NCI-H2227 (cell line): ENCODE measurements around the gene AZI2.
A peak's percentile ranks its signal among the peaks of the same experiment; 100 is the strongest.

Source experiments
- DNase-seq: peaks from one replicate; lab custom pipeline; 2025; ENCODE audit not compliant: unreplicated experiment; lab: John Stamatoyannopoulos, UW

Gene AZI2

GRCh38 chr3:28308196-28308595 lies 40.4 kb downstream of the AZI2 start:
- DNase-seq = no peak

- no peak for DNase-seq
Observed at GRCh38 chr3:28301688-28302087, 46.9 kb downstream of the AZI2 start.

- no peak for DNase-seq
Observed at GRCh38 chr3:28300345-28300962, 48.2 kb downstream of the AZI2 start.

GRCh38 chr3:28299705-28300104 lies 48.9 kb downstream of the AZI2 start:
- no peak for DNase-seq

- no peak for DNase-seq
Observed at GRCh38 chr3:28295898-28296490, 52.6 kb downstream of the AZI2 start.

GRCh38 chr3:28294667-28295413 lies 53.8 kb downstream of the AZI2 start:
- no peak for DNase-seq

GRCh38 chr3:28292622-28293021 lies 56.0 kb downstream of the AZI2 start:
- DNase-seq = no peak

GRCh38 chr3:28291577-28291976 lies 57.0 kb downstream of the AZI2 start:
- no peak for DNase-seq

GRCh38 chr3:28290863-28291300 lies 57.7 kb downstream of the AZI2 start:
- no peak for DNase-seq

GRCh38 chr3:28287046-28287445 lies 61.6 kb downstream of the AZI2 start:
- no peak for DNase-seq

GRCh38 chr3:28286595-28286994 lies 62.0 kb downstream of the AZI2 start:
- DNase-seq = peak; percentile 9

- no peak for DNase-seq
Observed at GRCh38 chr3:28280781-28281180, 67.8 kb downstream of the AZI2 start.

GRCh38 chr3:28279770-28280169 lies 68.9 kb downstream of the AZI2 start:
- no peak for DNase-seq

GRCh38 chr3:28278918-28279317 lies 69.7 kb downstream of the AZI2 start:
- no peak for DNase-seq

- DNase-seq = no peak
Observed at GRCh38 chr3:28273837-28274236, 74.8 kb downstream of the AZI2 start.
